ENCODE results near the gene SLC24A4.

Gene SLC24A4, protein sequence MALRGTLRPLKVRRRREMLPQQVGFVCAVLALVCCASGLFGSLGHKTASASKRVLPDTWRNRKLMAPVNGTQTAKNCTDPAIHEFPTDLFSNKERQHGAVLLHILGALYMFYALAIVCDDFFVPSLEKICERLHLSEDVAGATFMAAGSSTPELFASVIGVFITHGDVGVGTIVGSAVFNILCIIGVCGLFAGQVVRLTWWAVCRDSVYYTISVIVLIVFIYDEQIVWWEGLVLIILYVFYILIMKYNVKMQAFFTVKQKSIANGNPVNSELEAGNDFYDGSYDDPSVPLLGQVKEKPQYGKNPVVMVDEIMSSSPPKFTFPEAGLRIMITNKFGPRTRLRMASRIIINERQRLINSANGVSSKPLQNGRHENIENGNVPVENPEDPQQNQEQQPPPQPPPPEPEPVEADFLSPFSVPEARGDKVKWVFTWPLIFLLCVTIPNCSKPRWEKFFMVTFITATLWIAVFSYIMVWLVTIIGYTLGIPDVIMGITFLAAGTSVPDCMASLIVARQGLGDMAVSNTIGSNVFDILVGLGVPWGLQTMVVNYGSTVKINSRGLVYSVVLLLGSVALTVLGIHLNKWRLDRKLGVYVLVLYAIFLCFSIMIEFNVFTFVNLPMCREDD

DNA sequence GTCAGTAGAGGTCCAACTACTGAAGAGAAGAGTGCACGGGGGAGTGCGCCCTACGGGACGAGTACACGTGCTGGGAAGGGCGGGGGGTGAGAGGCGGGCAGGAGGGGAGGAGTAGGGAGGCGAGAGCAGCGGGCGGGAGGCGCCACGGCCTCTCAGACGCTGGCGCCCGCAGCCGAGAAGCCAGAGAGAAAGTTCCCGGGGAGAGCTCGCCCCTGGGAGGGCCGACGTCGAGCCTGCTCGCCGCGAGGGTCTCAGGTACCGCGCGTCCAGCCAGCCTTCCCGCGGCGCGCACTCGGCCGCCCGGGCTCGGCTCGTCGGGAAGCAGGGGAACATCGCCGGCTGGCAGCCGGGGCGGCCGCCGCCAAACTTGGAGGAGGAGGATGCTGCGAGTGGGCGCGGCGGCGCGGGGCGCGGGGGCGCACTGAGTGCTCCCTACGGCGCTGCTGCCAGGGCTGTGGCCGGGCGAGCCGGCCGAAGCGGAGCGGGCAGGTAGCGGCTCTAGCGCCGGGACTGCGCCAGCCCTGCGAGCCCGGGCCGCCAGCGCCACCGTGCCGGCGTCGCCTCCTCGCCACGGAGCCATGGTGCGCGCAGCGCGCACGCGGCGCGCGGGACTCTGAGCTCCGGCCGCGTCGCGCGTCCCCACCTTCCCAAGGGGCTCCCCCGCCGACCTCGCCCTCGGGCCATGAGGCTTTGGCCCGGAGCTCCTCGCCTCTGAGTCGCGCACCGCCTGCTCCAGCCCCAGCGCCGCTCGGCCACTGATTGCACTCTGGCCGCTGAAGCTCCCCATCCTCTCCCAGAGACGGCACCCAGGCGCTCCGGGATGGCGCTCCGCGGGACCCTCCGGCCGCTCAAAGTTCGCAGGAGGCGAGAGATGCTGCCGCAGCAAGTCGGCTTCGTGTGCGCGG lies at the start of gene SLC24A4:
Gene SLC24A4, plus strand, starts transcription at position 155 of the 905 bp plus-strand sequence. Its CDS starts 666 bp downstream, at position 821.
- DNase-seq (peak; percentile 22), ATAC-seq (peak; percentile 20)

DNA sequence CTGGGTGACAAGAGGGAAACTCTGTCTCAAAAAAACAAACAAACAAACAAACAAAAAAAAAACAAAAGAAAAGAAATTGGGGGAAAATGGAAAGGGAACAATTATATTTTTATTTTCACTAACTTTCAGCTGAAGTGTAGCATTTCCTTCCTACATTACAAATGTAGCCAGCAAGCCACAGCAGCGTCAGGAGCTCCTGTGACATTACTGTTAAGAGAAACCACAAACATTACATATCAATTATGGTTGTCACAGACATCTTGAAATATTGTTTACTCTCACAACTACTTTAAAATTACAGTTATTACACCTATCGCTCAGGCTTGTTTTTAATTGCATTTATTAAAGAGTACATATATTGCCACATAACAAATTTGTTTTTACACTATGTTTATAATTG lies 49.8 kb upstream of the SLC24A4 start:
- DNase-seq (no peak), ATAC-seq (no peak)

DNA sequence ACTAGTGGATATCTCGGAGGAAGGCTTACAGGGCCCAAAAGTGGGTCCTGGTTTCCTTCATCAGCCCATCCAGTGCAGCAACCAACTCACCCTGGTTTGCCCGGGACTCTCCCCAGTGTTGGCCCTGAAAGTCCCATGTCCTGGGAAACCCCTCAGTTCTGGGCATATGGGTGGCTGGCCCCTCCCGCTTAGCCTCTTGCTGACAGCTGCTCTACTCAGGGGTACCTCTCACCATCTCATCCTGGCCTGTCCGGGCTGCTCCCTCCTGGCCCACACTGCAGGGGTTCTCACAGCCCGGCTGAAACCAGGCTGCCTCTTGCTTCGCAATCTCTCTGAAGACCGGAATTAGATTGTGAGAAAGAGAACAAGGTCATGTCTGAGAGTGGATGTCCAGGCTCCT lies 48.9 kb upstream of the SLC24A4 start:
- no peak for DNase-seq
- ATAC-seq: peak; percentile 43

DNA sequence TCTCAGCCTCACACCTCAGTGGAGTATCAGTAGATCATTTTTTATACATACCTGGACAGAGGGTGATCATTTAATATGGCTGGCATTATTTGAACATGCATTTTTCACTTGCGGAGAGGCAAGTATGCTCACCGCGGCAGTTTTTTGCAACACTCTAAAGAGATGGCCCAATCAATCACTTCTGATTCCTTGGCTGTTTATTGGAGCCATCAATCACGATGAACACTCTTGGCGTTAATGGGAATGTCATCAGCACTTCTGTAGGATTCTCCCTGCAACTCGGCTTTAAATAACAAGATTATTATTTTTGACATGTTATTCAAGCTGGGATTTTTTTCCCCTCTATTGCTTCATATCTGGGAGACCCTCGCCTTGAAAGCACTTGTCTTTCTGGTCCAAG lies 46.9 kb upstream of the SLC24A4 start:
- DNase-seq (no peak), ATAC-seq (no peak)

DNA sequence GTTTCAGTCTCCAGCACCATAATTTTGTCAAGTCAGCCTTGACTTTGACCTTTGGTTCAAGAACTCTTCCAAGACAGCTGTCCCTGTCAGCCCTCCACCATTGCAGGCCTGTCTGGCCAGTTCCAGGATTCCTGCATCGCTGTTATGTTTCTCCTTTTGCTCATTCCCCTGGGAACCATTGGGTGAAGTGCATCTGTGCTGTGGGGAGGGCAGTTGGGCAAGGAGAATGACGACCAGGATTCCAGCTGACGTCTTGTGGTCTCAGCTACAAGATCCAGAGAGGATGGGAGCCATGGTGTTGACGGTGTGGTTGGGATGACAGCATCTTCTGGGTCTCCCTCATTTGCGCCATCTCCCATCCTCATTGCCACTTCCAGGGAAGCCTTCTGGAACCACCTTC lies 45.9 kb upstream of the SLC24A4 start:
- ATAC-seq (no peak), DNase-seq (no peak)

DNA sequence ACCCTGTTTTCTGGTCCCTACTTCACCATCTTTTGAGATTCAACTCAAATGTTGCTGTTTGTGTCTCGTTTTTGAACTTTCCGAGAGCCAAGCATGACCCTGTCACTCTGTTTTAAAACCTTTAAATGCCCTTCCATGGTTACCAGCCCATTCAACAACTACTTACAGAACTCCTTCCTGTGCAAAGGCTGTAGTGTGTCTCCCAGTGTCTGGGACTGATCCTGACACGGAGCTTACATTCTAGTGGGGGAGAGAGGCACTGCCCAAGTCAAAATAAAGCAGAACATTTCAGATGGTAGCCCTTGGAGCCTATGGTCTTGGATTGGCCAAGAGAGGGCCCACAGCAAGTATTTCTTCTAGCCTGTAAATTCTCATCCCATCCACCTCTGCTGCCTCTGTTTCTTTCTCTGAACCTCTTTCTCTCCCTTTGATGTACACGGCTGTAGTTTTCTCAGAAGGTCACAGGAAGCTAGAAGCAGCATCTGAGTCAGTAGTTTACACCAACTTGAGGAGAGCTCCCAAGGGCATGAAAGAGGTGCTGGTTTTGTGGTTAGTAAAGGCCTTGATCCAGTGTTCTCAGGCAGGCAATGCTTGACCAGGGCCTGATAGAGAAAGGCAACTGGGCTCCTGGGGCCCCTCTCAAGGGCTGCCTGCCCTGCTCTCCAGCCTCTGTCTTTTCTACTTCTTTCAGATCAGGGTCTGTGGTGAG lies 42.3 kb upstream of the SLC24A4 start:
- peak; percentile 9 for DNase-seq
- ATAC-seq: peak; percentile 90

DNA sequence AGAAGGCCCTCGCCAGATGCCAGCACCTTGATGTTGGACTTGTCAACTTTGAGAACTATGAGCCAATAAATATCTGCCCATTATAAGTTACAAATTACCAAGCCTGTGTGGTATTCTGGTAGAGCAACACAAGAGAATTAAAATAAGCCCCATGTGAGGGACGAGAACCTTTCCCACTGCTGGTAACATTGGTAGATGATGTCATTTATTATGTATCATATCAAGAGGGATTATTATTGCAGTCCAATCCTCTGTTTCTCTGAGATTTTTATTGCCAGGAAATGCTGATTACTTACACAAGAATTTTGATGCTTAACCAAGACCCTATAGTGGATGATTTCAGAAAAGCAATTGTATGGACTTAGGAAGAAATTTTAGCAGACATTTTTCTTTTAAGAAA lies 40.3 kb upstream of the SLC24A4 start:
- ATAC-seq (no peak), DNase-seq (no peak)

DNA sequence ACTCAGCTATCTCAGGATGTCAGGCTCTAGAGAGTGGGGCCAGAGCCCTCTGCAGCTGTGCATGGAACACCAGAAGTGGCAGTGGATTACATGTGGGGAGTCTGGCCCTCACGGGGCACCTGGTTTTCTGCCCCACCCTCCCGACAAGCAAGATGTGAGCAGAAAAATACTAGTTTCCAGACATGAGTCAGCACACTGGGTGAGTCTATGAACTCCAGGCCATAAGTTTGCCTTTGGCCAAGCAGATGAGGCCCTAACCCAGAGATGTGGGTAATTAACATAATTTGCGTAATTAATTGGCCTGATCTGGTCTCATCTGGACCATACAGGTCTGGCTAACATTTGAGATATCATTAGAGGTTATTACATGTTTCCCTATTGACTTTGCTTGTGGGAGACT lies 37.7 kb upstream of the SLC24A4 start:
- DNase-seq (no peak), ATAC-seq (no peak)

DNA sequence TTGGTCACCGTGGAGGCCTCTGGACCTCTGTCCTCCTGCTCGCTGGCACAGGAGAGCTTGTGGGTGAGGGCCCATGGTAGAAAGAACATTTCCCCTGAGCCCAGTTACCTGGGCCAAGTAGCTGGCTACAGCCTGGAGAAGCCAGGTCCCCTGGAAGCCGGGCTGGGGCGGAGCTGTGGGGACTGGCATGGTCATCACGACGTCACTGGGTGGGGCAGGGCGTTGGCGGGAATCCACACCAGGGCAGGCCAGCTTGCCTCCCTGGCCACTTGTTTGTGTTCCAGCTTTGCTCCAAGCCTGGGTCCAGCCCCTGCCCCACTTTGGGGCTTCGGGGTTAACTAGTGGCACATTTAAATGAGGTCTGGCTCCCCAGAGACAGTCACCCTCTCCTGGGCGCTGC lies 35.0 kb upstream of the SLC24A4 start:
- no peak for DNase-seq
- ATAC-seq: no peak

DNA sequence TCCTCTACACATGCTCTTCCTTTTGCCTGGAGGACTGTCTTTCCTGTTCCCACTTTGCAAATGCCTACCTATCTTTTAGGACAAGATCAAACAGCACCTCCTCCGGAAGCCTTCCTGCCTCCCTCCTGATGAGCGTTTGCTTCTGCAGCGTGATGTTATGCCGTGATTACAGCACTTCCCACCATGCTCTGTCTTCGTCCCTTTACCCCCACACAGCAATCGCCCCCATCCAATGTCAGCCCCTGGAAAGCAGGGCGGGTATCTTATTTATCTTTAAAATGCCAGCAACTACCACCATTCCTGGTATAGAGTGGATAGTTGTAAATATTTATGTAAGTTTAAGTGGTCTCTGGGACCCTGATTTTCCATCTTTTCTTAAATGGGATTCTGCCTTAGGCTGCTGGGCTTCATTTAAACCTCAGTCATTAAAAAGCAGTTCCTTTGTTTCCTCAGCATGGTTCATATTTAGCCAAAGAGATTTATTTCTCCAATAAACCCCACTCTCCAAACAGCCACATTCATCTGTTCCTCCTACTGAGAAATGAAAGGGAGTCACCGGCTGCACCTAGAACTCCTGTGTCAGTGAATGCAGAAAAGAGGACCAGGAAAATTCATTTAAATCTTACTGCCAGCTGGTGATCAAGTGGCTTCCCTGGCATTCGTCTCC lies 33.8 kb upstream of the SLC24A4 start:
- no peak for ATAC-seq
- no peak for DNase-seq

DNA sequence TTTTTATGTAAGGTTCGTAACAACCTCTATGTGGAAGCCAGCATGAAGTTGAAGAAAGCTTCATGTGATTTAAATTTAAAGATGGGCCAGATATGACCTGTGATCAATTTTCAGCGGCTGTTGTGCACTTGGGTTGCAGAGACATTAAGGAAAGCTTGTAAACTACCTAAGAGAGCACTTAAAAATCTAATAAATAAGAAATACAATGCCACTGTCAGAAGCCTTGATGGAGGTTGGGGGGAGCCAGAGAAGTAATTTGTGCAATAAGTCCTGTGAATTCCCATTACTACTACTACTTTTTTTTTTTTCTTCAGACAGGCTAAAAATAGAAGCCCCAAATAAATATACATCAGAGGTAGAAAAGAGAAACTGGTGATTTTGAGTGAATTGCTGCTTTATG lies 30.3 kb upstream of the SLC24A4 start:
- DNase-seq (no peak), ATAC-seq (no peak)

DNA sequence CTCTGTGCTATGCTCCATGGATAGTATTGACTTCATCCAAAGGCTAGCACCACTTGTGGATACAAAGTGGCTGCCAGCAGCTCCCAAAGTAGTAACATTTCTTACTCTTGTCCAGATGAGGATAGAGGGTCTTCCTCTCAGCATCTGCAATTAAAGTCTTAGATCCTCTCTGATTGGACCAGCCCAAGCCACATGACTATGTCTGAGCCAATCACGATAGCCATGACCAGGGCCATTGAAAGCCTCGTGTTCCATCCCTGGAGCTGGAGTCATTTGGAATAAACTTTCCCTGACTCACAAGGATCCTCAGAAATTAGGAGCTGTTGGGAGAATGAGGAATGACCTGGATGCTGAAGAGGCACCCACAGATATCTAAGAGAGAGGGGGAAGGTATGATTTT lies 28.5 kb upstream of the SLC24A4 start:
- ATAC-seq (no peak), DNase-seq (no peak)

DNA sequence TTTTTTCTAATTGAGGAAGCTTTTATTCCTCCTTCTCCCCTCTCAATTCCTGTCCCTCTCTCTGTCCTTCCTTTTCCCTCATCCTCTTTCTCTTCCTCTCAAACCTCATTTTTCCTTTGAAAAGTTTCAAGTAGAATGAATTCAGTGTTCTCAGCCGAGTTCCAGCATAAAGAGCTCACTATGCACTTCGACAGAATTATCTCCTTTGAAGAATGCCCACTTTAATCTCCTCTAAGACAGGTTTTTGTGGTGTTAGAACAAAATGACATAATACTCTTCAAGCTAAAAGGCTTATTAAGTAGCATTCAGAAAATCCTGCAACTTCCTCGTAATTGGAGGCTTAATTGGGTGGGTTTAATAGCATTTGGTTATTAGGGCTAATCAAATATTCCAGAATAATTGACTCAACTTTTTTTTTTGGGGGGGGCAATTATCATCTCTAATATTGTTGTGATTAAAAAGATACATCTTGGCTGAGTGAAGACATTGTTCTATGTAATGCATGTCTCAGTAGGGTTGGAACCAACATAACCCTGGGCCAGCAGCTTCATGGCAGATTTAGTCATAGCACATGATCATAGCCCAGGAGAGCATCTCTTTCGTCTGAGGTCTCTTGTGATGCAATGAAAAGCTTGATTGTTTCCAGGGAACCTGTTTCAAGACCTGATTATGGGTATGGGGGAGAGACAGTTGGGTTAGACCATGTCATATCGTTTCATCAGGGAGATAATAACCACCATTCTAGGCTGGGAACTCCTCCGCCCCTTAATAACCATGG lies 25.0 kb upstream of the SLC24A4 start:
- DNase-seq (no peak), ATAC-seq (no peak)

DNA sequence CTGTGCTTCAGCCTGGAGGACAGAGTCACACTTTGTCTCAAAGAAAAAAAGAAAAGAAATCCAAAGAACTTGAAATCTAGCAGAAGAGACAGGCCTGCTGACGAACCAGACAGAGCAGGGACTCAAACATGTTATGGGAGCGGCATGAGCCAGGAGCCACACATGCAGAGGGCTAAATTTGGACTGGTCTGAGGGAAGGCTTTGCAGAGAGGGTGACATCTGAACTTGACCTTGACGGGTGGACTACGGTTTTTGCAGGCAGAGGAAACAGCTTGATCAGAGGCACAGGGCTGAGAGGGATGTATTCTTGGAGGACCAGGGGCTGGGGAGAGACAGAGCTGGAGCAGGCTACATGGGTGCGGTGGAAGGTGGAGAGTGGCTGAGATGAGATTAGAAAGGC lies 20.5 kb upstream of the SLC24A4 start:
- DNase-seq (no peak), ATAC-seq (no peak)

DNA sequence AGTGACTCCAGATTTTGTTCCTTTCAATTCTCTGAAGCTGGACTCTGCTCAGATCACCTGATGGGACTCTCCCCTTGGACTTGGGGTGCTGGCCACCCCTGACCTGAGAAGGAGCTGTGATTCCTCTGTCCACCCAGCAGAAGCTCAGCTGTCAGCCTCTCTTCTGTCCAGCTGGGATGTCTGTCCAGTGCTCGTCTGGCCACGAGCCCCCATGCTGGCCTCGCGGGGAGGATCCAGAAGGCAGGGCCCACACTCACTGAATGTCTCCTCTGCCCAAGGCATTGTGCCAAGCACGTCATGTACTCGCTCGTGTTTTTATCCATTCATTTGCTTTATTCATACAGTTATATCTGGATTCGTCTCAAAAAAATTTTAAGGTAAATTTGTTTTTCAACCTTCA lies 14.2 kb upstream of the SLC24A4 start:
- DNase-seq: no peak
- no peak for ATAC-seq

DNA sequence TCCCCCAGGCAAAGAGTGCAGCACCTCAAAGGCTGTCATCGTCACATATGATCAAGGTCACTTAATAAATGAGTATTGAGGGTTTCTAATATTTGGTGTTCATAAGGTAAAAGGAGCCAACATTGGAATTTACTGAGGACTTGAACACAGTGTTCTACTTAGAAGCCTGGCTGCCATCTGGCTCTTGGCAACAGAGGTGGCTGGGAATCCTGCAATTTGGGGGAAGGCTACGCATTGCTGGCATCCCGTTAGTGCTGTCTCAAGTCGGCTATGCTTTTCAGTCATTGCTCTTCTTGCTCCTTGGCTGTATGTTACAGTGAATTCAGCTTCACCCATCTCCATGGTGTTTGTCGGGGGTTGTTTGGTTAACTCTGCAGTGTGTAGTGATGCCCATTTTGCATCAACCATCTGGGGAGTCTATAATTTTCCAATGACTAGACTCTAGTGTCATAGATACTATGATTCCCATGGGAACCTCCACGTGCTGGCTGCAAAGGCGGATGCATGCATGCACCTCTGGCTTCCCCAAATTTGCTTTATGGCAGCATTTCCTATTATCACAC lies 12.9 kb upstream of the SLC24A4 start:
- no peak for DNase-seq
- ATAC-seq: no peak

DNA sequence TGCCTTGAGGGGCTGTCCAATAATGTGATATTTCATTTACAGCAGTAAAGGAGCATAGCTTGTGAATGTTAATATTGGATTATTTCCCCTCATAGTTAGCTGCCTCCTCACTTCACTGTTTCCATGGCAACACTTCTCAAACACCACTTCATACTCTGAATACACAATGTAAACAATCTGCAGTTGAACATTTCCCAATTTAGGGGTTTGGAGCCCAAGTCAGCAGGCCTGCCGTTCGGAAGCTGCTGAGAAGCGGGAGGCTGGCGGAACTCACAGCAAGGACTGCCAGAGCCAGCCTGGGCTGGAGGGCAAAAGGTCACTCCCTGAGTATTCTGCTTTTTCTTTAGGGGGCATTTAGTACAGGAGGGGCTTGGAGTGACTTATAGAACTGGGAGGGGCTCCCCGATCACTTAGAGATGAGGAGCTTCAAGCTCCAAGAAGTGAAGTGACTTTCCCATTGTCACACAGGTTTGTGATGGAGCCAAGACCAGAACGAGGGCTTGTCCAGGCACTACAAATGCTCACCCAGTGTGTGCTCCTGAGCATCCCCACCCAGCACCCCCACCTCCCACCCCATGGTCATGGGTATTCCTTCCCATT lies 12.1 kb upstream of the SLC24A4 start:
- ATAC-seq: no peak
- no peak for DNase-seq

DNA sequence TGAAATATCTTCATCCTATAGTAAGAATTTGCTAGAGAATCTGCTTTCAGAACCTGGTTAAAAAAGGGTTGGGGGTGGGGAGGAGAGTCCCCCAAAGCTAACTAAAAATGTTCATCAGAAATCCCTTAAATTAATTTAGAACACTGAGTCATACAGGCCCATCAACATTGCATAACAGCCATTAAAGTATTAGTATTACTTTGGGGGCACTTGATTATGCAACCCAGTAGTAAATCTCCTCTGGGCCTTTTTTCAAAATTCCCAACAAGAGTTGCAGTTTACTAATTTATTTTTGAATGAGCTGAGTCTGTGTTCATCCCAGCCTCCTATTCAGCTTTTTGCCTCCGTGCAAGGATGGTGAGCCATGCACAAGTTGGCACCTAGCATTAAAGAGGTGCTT lies 8.8 kb upstream of the SLC24A4 start:
- no peak for ATAC-seq

DNA sequence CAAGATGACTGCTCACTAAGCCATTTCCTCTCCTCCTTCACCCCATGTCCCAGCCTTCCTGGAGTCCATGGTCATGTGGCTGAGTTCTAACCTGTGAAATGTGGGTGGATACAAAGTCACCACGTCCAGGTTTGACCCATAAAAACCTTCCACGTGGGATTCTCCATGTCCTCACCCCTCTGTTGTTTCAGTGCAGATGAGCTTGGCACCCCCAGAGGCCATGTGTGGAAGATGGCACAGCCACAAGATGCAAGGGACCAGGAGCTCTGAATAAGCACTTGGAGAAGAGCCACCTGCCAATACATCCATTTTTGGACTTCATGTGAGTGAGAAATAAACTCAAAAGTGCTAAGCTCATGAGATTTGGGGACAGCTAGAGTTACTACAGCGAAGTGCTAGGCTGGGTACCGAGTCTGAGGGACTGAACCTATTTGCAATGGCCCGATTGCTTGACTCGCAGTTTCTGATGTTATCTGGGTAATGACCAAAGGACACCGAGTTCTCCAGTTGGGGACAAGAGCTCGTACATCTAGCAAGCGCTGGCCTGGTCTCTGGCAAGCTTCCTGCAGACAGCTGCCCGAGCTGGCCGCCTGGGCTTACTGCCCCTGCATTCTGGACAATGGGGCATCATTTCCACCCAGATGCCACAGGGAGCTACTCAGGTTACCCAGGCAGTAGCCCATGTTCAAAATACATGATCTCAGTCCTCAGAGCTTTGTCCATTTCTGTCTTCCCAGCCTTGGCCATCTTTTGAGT lies 7.7 kb upstream of the SLC24A4 start:
- DNase-seq (no peak), ATAC-seq (no peak)

More for the DNA sequence above, 8.8 kb upstream of the SLC24A4 start:
- DNase-seq: no peak
